ENCODE results near the gene PLB1. TPM values are rescaled to one million over a fixed set of nuclear protein-coding genes. Genes with fewer than 3 reads are reported as not detected.

The PLB1 gene
- total and polyA plus RNA-seq, 3 experiments from 2014 or later, result 0.16 to 0.39 (median 0.35) TPM

- H3K4me3 Mint-ChIP-seq, result no peak overlapping the region
- no peaks in the 10 kb centered on the region for H3K36me3 Mint-ChIP-seq
- no peaks in the 10 kb centered on the region for H3K4me1 Mint-ChIP-seq
- peak overlapping the region in 1 of 8 donors; percentile 85 for H3K27ac Mint-ChIP-seq
- ChIA-PET POLR2A (no interaction called here), CTCF (no interaction called here)
- H3K27me3 Mint-ChIP-seq, result peaks cover 25 to 67% of the 10 kb centered on the region in 2 donors
- H3K4me1 ChIP-seq (ENCODE audit: insufficient read depth, low read length), result no peaks in the 10 kb centered on the region
- H3K27ac ChIP-seq (ENCODE audit: low read depth, low read length), result no peak overlapping the region
- DNase-seq, result no peak
- H3K27me3 ChIP-seq (ENCODE audit: insufficient read depth, low read length, poor library complexity, severe bottlenecking), result no peaks in the 10 kb centered on the region
- H3K36me3 ChIP-seq (ENCODE audit: insufficient read depth, low read length), result no peaks in the 10 kb centered on the region
- no peak overlapping the region for H3K4me3 ChIP-seq (ENCODE audit: low read length)
- H3K9me3 Mint-ChIP-seq, result no peaks in the 10 kb centered on the region
- H3K9me3 ChIP-seq (ENCODE audit: low read length), result no peaks in the 10 kb centered on the region
These were observed 28.0 kb downstream of the PLB1 start for GRCh38 chr2:28523902-28524301.

- POLR2A ChIA-PET, result no interaction called here
- no peak overlapping the region for H3K27ac Mint-ChIP-seq
- peaks cover 18 to 55% of the 10 kb centered on the region in 2 donors for H3K27me3 Mint-ChIP-seq
- H3K4me3 Mint-ChIP-seq, result no peak overlapping the region
- Histone ChIP-seq H3K27me3 (ENCODE audit: insufficient read depth, low read length, poor library complexity, severe bottlenecking) (no peaks in the 10 kb centered on the region), H3K27ac (ENCODE audit: low read depth, low read length) (no peak overlapping the region), H3K4me1 (ENCODE audit: insufficient read depth, low read length) (no peaks in the 10 kb centered on the region), H3K4me3 (ENCODE audit: low read length) (no peak overlapping the region), H3K36me3 (ENCODE audit: insufficient read depth, low read length) (no peaks in the 10 kb centered on the region), H3K9me3 (ENCODE audit: low read length) (no peaks in the 10 kb centered on the region)
- DNase-seq, result no peak
- no peaks in the 10 kb centered on the region for H3K9me3 Mint-ChIP-seq
- CTCF ChIA-PET, result no interaction called here
- no peaks in the 10 kb centered on the region for H3K36me3 Mint-ChIP-seq
- no peaks in the 10 kb centered on the region for H3K4me1 Mint-ChIP-seq
These were observed 29.6 kb downstream of the PLB1 start for GRCh38 chr2:28525481-28525880.

- H3K27ac ChIP-seq (ENCODE audit: low read depth, low read length), result no peak overlapping the region
- Mint-ChIP-seq H3K27ac (peak overlapping the region in 1 of 8 donors; percentile 36), H3K27me3 (peaks cover 18 to 45% of the 10 kb centered on the region in 2 donors), H3K4me1 (no peaks in the 10 kb centered on the region), H3K9me3 (no peaks in the 10 kb centered on the region), H3K36me3 (no peaks in the 10 kb centered on the region), H3K4me3 (no peak overlapping the region)
- H3K36me3 ChIP-seq (ENCODE audit: insufficient read depth, low read length), result no peaks in the 10 kb centered on the region
- no peaks in the 10 kb centered on the region for H3K4me1 ChIP-seq (ENCODE audit: insufficient read depth, low read length)
- H3K9me3 ChIP-seq (ENCODE audit: low read length), result no peaks in the 10 kb centered on the region
- H3K4me3 ChIP-seq (ENCODE audit: low read length), result no peak overlapping the region
- POLR2A ChIA-PET, result no interaction called here
- CTCF ChIA-PET, result no interaction called here
- no peak for DNase-seq
- no peaks in the 10 kb centered on the region for H3K27me3 ChIP-seq (ENCODE audit: insufficient read depth, low read length, poor library complexity, severe bottlenecking)
These were observed 30.8 kb downstream of the PLB1 start for GRCh38 chr2:28526527-28527132.

GRCh38 chr2:28527196-28527595, 31.3 kb downstream of the PLB1 start:
- no peaks in the 10 kb centered on the region for H3K4me1 ChIP-seq (ENCODE audit: insufficient read depth, low read length)
- Mint-ChIP-seq H3K4me1 (no peaks in the 10 kb centered on the region), H3K9me3 (no peaks in the 10 kb centered on the region), H3K27ac (no peak overlapping the region), H3K36me3 (no peaks in the 10 kb centered on the region), H3K4me3 (no peak overlapping the region), H3K27me3 (peaks cover 13 to 42% of the 10 kb centered on the region in 2 donors)
- H3K9me3 ChIP-seq (ENCODE audit: low read length), result no peaks in the 10 kb centered on the region
- no peak for DNase-seq
- no peak overlapping the region for H3K4me3 ChIP-seq (ENCODE audit: low read length)
- POLR2A ChIA-PET, result no interaction called here
- CTCF ChIA-PET, result no interaction called here
- H3K27ac ChIP-seq (ENCODE audit: low read depth, low read length), result no peak overlapping the region
- H3K27me3 ChIP-seq (ENCODE audit: insufficient read depth, low read length, poor library complexity, severe bottlenecking), result no peaks in the 10 kb centered on the region
- H3K36me3 ChIP-seq (ENCODE audit: insufficient read depth, low read length), result no peaks in the 10 kb centered on the region

GRCh38 chr2:28528206-28528605, 32.3 kb downstream of the PLB1 start:
- Histone ChIP-seq H3K9me3 (ENCODE audit: low read length) (no peaks in the 10 kb centered on the region), H3K4me3 (ENCODE audit: low read length) (no peak overlapping the region), H3K4me1 (ENCODE audit: insufficient read depth, low read length) (no peaks in the 10 kb centered on the region), H3K27me3 (ENCODE audit: insufficient read depth, low read length, poor library complexity, severe bottlenecking) (no peaks in the 10 kb centered on the region), H3K36me3 (ENCODE audit: insufficient read depth, low read length) (no peaks in the 10 kb centered on the region), H3K27ac (ENCODE audit: low read depth, low read length) (no peak overlapping the region)
- H3K27me3 Mint-ChIP-seq, result peaks cover 10 to 37% of the 10 kb centered on the region in 2 donors
- H3K36me3 Mint-ChIP-seq, result no peaks in the 10 kb centered on the region
- DNase-seq, result no peak
- ChIA-PET POLR2A (interaction anchor here (0.6 kb wide), 1 partner anchor 68 kb away, joined by 4 read pairs; no protein-coding TSS in a partner anchor), CTCF (no interaction called here)
- H3K9me3 Mint-ChIP-seq, result no peaks in the 10 kb centered on the region
- no peaks in the 10 kb centered on the region for H3K4me1 Mint-ChIP-seq
- H3K4me3 Mint-ChIP-seq, result no peak overlapping the region
- H3K27ac Mint-ChIP-seq, result no peak overlapping the region

- Mint-ChIP-seq H3K4me1 (no peaks in the 10 kb centered on the region), H3K27ac (no peak overlapping the region), H3K4me3 (no peak overlapping the region), H3K9me3 (no peaks in the 10 kb centered on the region), H3K27me3 (peaks cover 0 to 20% of the 10 kb centered on the region in 2 donors), H3K36me3 (no peaks in the 10 kb centered on the region)
- H3K4me3 ChIP-seq (ENCODE audit: low read length), result no peak overlapping the region
- H3K27ac ChIP-seq (ENCODE audit: low read depth, low read length), result no peak overlapping the region
- no peaks in the 10 kb centered on the region for H3K4me1 ChIP-seq (ENCODE audit: insufficient read depth, low read length)
- POLR2A ChIA-PET, result no interaction called here
- no peak for DNase-seq
- H3K36me3 ChIP-seq (ENCODE audit: insufficient read depth, low read length), result no peaks in the 10 kb centered on the region
- CTCF ChIA-PET, result no interaction called here
- no peaks in the 10 kb centered on the region for H3K9me3 ChIP-seq (ENCODE audit: low read length)
- no peaks in the 10 kb centered on the region for H3K27me3 ChIP-seq (ENCODE audit: insufficient read depth, low read length, poor library complexity, severe bottlenecking)
These were observed 34.9 kb downstream of the PLB1 start for GRCh38 chr2:28530782-28531181.

- no peak overlapping the region for H3K27ac ChIP-seq (ENCODE audit: low read depth, low read length)
- H3K4me1 ChIP-seq (ENCODE audit: insufficient read depth, low read length), result no peaks in the 10 kb centered on the region
- H3K27me3 ChIP-seq (ENCODE audit: insufficient read depth, low read length, poor library complexity, severe bottlenecking), result no peaks in the 10 kb centered on the region
- DNase-seq, result no peak
- ChIA-PET POLR2A (no interaction called here), CTCF (interaction anchor here (1.5 kb wide), 1 partner anchor 25 kb away, joined by 3 read pairs; no protein-coding TSS in a partner anchor)
- H3K4me1 Mint-ChIP-seq, result no peaks in the 10 kb centered on the region
- no peaks in the 10 kb centered on the region for H3K9me3 Mint-ChIP-seq
- H3K36me3 ChIP-seq (ENCODE audit: insufficient read depth, low read length), result no peaks in the 10 kb centered on the region
- H3K4me3 ChIP-seq (ENCODE audit: low read length), result no peak overlapping the region
- no peaks in the 10 kb centered on the region for H3K9me3 ChIP-seq (ENCODE audit: low read length)
- H3K36me3 Mint-ChIP-seq, result no peaks in the 10 kb centered on the region
- H3K27me3 Mint-ChIP-seq, result peaks cover 2 to 15% of the 10 kb centered on the region in 2 donors
- no peak overlapping the region for H3K4me3 Mint-ChIP-seq
- H3K27ac Mint-ChIP-seq, result peak overlapping the region in 1 of 8 donors; percentile 47
These were observed 36.5 kb downstream of the PLB1 start for GRCh38 chr2:28532399-28532798.

- H3K27me3 ChIP-seq (ENCODE audit: insufficient read depth, low read length, poor library complexity, severe bottlenecking), result no peaks in the 10 kb centered on the region
- no peaks in the 10 kb centered on the region for H3K4me1 ChIP-seq (ENCODE audit: insufficient read depth, low read length)
- no peaks in the 10 kb centered on the region for H3K36me3 ChIP-seq (ENCODE audit: insufficient read depth, low read length)
- ChIA-PET CTCF (interaction anchor here (1.5 kb wide), 1 partner anchor 24 kb away, joined by 3 read pairs; no protein-coding TSS in a partner anchor), POLR2A (no interaction called here)
- H3K27ac Mint-ChIP-seq, result no peak overlapping the region
- no peak overlapping the region for H3K4me3 ChIP-seq (ENCODE audit: low read length)
- no peak overlapping the region for H3K27ac ChIP-seq (ENCODE audit: low read depth, low read length)
- no peaks in the 10 kb centered on the region for H3K9me3 Mint-ChIP-seq
- peaks cover 3 to 15% of the 10 kb centered on the region in 2 donors for H3K27me3 Mint-ChIP-seq
- no peaks in the 10 kb centered on the region for H3K9me3 ChIP-seq (ENCODE audit: low read length)
- H3K4me3 Mint-ChIP-seq, result no peak overlapping the region
- H3K36me3 Mint-ChIP-seq, result no peaks in the 10 kb centered on the region
- DNase-seq, result no peak
- H3K4me1 Mint-ChIP-seq, result no peaks in the 10 kb centered on the region
These were observed 37.3 kb downstream of the PLB1 start for GRCh38 chr2:28533044-28533680.
